ENCODE measurements around the gene RAD51B.

DNA sequence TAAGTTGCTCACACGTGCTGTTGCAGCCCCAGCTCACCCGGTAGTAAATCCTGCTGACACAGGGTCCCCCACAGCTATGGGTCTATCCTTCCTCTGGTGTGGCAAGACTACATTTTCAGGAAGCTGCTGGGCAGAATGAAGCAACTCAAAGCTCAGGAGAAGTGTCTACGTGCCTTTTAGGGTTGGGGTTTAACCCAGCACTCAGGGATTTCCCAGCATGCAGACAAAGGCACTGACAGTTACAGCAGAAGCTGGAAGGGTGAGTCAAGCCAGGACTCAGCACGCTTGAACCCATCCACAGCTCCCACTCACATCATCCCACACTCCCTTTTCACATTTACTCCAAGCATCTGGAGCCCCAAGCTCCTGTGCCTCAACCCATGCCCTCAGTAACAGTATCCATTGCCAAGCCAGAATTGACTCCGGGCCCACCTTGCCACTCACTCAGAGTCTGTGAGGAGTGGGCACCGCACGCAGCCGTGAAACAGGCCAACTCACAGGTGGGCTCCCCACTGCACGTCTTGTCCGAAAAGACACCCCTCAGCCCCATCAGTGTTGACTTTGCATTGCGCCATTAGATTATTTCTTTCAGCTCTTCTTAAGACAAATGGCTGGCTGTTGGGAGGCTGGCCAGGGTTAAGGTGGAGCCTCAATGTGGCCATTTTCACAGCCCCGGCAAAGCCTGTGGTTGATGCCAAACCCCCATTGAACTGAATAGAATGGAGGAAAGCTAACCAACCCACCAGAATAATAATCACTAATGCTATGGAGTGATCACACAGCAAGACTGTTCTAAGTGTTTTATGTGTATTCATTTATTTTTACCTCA, 913.7 kb downstream of the RAD51B start:
- TF ChIP-seq, protein P1, sequence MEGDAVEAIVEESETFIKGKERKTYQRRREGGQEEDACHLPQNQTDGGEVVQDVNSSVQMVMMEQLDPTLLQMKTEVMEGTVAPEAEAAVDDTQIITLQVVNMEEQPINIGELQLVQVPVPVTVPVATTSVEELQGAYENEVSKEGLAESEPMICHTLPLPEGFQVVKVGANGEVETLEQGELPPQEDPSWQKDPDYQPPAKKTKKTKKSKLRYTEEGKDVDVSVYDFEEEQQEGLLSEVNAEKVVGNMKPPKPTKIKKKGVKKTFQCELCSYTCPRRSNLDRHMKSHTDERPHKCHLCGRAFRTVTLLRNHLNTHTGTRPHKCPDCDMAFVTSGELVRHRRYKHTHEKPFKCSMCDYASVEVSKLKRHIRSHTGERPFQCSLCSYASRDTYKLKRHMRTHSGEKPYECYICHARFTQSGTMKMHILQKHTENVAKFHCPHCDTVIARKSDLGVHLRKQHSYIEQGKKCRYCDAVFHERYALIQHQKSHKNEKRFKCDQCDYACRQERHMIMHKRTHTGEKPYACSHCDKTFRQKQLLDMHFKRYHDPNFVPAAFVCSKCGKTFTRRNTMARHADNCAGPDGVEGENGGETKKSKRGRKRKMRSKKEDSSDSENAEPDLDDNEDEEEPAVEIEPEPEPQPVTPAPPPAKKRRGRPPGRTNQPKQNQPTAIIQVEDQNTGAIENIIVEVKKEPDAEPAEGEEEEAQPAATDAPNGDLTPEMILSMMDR (optimal IDR thresholded peaks at IDR 0.05 in 1 of 3, IDR thresholded peaks at IDR 0.05 in 1 of 3, conservative IDR thresholded peaks at IDR 0.05 in 1 of 3; ENCODE audit: extremely low read depth in 1 of 3, insufficient read depth in 2 of 3, low read length in 3 of 3): no peak
- TF ChIP-seq EZH2 (IDR thresholded peaks at IDR 0.05; ENCODE audit: low read length): no peak

All from keratinocyte (primary cell).